Choroid plexus epithelial cell (primary cell): ENCODE results near the gene ISL2.

Experiments used
- DNase-seq: peaks from one replicate; pipeline ENCODE4 v3.0.0-alpha.2; 2010; ENCODE audit warnings: low read depth
- H3K4me3 ChIP-seq: 2 replicates; pipeline ENCODE4 v1.5.1; 2011; ENCODE audit warnings: low read depth, mild to moderate bottlenecking, control low read depth, low read length, moderate library complexity
- TF ChIP-seq, protein P1 (sequence below): conservative IDR thresholded peaks from 2 replicates; pipeline ENCODE4 v1.5.1; 2011; ENCODE audit warnings: low read depth, mild to moderate bottlenecking, control low read depth, inconsistent platforms, low read length, moderate library complexity

The ISL2 gene

DNA sequence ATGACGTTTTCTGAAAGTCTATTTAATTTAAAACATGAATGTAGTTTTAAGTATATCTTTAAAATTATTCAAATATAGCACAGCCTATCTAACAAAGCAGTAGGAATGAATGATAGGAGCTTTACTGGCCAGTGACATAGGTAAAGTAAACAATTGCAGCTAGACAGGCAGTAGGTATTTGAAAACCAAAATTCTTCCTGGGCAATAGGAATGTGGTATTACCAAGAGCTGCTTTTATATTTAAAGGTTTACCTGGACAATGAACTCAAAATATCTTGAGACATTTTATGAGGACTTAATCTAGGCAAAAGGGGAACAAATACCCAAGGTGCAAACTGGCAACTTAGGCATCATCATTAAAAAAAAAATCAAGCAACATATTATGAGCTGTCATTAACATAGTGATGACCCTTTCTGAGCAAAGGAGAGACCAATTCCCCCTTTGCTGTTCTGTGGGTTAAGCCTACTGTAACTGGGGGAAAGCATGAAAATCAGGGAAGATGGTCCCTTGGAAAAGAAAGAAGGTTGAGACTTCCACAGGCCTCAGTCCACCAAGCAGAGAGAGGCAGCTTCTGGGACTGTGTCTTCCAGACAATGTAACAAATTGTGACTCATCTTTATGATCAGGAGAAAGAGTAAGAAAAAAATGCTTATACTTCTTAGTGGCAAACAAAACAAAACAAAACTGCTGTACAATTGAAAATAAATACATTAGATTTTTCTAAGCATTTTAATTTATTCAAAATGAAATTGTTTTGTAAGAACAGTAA is 12.9 kb downstream of the ISL2 start:
- TF ChIP-seq, protein P1, sequence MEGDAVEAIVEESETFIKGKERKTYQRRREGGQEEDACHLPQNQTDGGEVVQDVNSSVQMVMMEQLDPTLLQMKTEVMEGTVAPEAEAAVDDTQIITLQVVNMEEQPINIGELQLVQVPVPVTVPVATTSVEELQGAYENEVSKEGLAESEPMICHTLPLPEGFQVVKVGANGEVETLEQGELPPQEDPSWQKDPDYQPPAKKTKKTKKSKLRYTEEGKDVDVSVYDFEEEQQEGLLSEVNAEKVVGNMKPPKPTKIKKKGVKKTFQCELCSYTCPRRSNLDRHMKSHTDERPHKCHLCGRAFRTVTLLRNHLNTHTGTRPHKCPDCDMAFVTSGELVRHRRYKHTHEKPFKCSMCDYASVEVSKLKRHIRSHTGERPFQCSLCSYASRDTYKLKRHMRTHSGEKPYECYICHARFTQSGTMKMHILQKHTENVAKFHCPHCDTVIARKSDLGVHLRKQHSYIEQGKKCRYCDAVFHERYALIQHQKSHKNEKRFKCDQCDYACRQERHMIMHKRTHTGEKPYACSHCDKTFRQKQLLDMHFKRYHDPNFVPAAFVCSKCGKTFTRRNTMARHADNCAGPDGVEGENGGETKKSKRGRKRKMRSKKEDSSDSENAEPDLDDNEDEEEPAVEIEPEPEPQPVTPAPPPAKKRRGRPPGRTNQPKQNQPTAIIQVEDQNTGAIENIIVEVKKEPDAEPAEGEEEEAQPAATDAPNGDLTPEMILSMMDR = no peak
- DNase-seq = no peak
- H3K4me3 ChIP-seq = no peak overlapping the region

DNA sequence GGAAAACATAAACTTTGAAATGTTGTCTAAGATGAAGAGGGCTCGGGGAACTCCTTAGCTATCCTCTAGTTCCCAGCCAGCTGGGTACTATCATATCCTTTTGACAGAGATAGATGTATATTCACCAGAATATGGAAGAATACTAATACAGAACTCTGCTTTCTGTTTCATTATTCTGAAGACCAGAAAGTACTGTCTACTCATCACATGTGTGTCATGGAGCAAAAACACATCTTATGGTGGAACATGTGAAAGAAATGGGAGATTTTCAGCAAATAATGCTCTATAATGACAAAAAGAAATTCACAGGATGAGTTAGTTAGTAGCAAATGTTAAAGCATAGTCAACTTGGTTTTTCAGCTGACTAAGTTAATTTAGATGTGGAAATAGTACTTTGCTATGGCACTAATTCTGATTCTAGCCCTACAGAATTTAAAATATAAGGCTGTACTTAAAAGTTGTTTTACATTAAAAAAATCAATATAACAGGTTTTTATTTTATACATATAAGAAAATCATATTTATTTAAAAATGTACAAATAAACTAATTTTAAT is 16.5 kb downstream of the ISL2 start:
- no peak overlapping the region for H3K4me3 ChIP-seq
- DNase-seq = no peak
- TF ChIP-seq, protein P1 = no peak

DNA sequence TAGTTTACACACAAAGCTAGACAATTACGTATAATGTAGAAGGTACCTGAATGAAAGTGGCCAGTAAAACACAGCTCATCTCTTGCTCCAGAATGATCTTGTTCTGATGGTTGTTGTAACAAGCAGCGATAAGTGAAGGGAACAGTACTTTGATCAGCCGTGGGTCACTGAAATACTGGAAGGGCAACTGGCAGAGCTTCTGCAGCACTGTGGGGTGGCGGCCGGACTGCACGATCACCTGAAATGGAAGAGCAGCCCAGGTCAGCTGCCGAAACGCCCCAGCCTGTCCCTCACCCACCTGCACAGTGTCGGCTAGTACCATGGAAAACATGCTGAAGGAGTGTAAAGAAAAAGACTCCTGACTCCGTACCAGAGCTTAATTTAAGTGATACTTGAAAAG is 17.3 kb downstream of the ISL2 start:
- TF ChIP-seq, protein P1 = no peak
- DNase-seq = no peak
- H3K4me3 ChIP-seq = no peak overlapping the region

DNA sequence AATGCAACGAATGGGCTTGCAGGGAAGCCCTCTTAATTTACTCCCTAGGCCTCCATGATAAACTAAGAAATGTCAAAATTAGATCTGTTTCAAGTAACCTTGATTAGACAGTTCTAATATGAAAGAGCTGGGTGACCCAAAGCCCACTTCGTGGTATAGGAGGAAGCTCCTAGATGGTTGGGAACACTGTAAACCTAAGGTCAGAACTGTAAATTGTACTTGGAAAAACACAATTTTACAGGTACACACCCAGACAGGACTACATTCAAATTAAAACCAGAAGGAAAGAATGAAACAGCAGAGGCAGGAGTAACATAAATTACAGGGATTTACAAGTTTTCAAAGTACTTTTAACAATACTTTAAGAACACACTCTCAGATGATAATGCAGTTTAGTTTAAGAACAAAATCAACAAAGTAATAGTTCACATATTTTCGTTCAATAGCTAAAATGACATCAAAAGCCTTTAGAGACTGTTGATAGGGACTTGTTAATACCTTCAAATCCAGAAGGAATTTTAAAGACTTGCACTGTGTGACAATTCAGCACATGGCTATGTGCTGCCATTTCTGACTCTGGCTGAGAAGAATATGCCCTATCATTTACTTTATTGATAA is 18.4 kb downstream of the ISL2 start:
- DNase-seq = no peak
- H3K4me3 ChIP-seq = no peak overlapping the region
- TF ChIP-seq, protein P1 = no peak

DNA sequence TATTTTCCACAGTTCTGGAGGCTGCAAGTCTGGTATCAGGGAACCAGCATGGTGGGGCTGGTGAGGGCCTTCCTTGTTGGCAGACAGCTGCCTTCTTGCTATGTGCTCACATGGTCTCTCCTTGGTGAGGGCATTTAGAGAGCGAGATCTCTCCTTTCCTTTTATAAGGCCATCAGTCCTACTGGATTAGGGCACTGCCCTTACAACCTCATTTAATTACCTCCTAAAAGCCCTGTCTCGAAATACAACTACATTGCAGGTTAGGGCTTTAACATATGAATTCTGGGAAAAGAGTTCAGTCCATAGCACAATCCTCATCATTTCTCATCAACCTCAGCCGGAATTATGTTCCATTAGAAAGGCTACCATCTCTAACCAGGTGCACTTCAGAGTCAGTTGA is 21.9 kb downstream of the ISL2 start:
- no peak overlapping the region for H3K4me3 ChIP-seq
- DNase-seq = no peak
- TF ChIP-seq, protein P1 = no peak

DNA sequence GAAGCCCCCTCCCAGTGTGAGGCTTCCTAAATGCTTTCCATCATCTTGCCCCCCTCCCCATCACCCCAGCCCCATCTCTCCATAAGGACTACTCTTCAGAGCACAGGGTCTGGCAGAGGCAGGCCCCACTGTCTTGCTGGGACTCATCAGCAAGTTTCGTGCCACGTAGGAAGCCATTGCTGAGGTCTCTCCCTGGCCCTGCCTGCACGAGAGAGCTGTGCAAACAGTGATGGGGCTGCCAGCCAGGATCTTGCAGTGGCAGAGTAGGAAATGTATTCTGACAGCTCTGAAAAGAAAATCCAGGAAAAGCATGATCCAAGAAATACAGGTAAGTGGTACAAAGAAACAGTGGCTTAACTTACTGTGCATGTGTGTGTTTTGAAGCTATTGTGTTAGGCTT is 22.6 kb downstream of the ISL2 start:
- DNase-seq = no peak
- TF ChIP-seq, protein P1 = no peak
- no peak overlapping the region for H3K4me3 ChIP-seq
